ENCODE results near the gene GPAT2.
"Not testable (repeated sequence)": the region's sequence is repeated elsewhere in the genome, so short reads cannot be mapped to it uniquely, and the experiment has no call there.

The GPAT2 gene

GRCh38 chr2:96064760-96065159, 30.0 kb upstream of the GPAT2 start:
- DNase-seq = not testable (repeated sequence)

- DNase-seq = not testable (repeated sequence)
Measured at GRCh38 chr2:96064047-96064675, 29.4 kb upstream of the GPAT2 start.

- peak; percentile 13 for DNase-seq
Measured at GRCh38 chr2:96063116-96063899, 28.6 kb upstream of the GPAT2 start.

GRCh38 chr2:96062483-96062882, 27.8 kb upstream of the GPAT2 start:
- DNase-seq = not testable (repeated sequence)

- not testable (repeated sequence) for DNase-seq
Measured at GRCh38 chr2:96061901-96062300, 27.2 kb upstream of the GPAT2 start.

- DNase-seq = not testable (repeated sequence)
Measured at GRCh38 chr2:96061197-96061817, 26.6 kb upstream of the GPAT2 start.

GRCh38 chr2:96060325-96060724, 25.6 kb upstream of the GPAT2 start:
- not testable (repeated sequence) for DNase-seq

- not testable (repeated sequence) for DNase-seq
Measured at GRCh38 chr2:96059443-96059842, 24.7 kb upstream of the GPAT2 start.

GRCh38 chr2:96055830-96056229, 21.1 kb upstream of the GPAT2 start:
- DNase-seq = not testable (repeated sequence)

- DNase-seq = not testable (repeated sequence)
Measured at GRCh38 chr2:96054537-96054936, 19.8 kb upstream of the GPAT2 start.

- DNase-seq = not testable (repeated sequence)
Measured at GRCh38 chr2:96053385-96053784, 18.7 kb upstream of the GPAT2 start.

- not testable (repeated sequence) for DNase-seq
Measured at GRCh38 chr2:96052632-96053031, 17.9 kb upstream of the GPAT2 start.

- not testable (repeated sequence) for DNase-seq
Measured at GRCh38 chr2:96049917-96050262, 15.2 kb upstream of the GPAT2 start.

- DNase-seq = not testable (repeated sequence)
Measured at GRCh38 chr2:96049049-96049916, 14.6 kb upstream of the GPAT2 start.

- DNase-seq = not testable (repeated sequence)
Measured at GRCh38 chr2:96035554-96035953, 838 bp upstream of the GPAT2 start.

- DNase-seq = not testable (repeated sequence)
Measured at GRCh38 chr2:96033997-96034396, 719 bp downstream of the GPAT2 start.

GRCh38 chr2:96027725-96028325, 6.9 kb downstream of the GPAT2 start:
- DNase-seq = not testable (repeated sequence)

- not testable (repeated sequence) for DNase-seq
Measured at GRCh38 chr2:96025755-96026154, 9.0 kb downstream of the GPAT2 start.

GRCh38 chr2:96025194-96025492, 9.6 kb downstream of the GPAT2 start:
- DNase-seq = no peak

- DNase-seq = no peak
Measured at GRCh38 chr2:96024336-96025193, 10.2 kb downstream of the GPAT2 start.

- not testable (repeated sequence) for DNase-seq
Measured at GRCh38 chr2:96023701-96024100, 11.0 kb downstream of the GPAT2 start.

Measured in activated naive CD4-positive, alpha-beta T cell treated with Interleukin-2 at 50 U/mL for 16 hours (primary cell).